Glutamatergic neuron (in vitro differentiated cells): ENCODE data around the gene MMP24OS. TPM values are rescaled to one million over a fixed set of nuclear protein-coding genes. Genes with fewer than 3 reads are reported as not detected.

Experiments
- DNase-seq: peaks from one replicate; pipeline ENCODE4 v3.0.0; 2022
- H3K27ac Mint-ChIP-seq: one replicate; pipeline ENCODE4 v1.8.0; 2020; ENCODE audit warnings: mild to moderate bottlenecking, mixed read lengths, inconsistent platforms; ENCODE audit not compliant: unreplicated experiment
- H3K27me3 Mint-ChIP-seq: one replicate; pipeline ENCODE4 v1.8.0; 2020; ENCODE audit warnings: mild to moderate bottlenecking, moderate library complexity, mixed read lengths, inconsistent platforms; ENCODE audit not compliant: unreplicated experiment
- H3K36me3 Mint-ChIP-seq: one replicate; pipeline ENCODE4 v1.8.0; 2020; ENCODE audit warnings: mild to moderate bottlenecking, mixed read lengths, inconsistent platforms; ENCODE audit not compliant: unreplicated experiment
- H3K4me1 Mint-ChIP-seq: one replicate; pipeline ENCODE4 v1.8.0; 2020; ENCODE audit warnings: mild to moderate bottlenecking, low read depth, mixed read lengths, inconsistent platforms; ENCODE audit not compliant: unreplicated experiment
- H3K4me3 Mint-ChIP-seq: one replicate; pipeline ENCODE4 v1.8.0; 2020; ENCODE audit warnings: mild to moderate bottlenecking, mixed read lengths, inconsistent platforms; ENCODE audit not compliant: unreplicated experiment
- H3K9me3 Mint-ChIP-seq: one replicate; pipeline ENCODE4 v1.8.0; 2020; ENCODE audit warnings: mild to moderate bottlenecking, moderate library complexity, mixed read lengths, inconsistent platforms; ENCODE audit not compliant: unreplicated experiment
- total RNA-seq: library from RNA; stranded (reverse); fragmentation: NEBNext Ultra II Directional; extraction: Animal tissue kit (Norgen Biotek cat#: 25700); gene quantifications from one replicate; pipeline ENCODE4 v1.2.1, GENCODE V29; 2021; ENCODE audit not compliant: unreplicated experiment
- TF ChIP-seq, protein P1 (sequence below): fragments of 200-600 bp; sonication (generic); IDR thresholded peaks from one replicate; pipeline ENCODE4 v1.5.0; 2021; ENCODE audit not compliant: partially characterized antibody, unreplicated experiment

MMP24OS gene
- total RNA-seq, 1 donor from 2014 or later = 99.0 TPM

DNA sequence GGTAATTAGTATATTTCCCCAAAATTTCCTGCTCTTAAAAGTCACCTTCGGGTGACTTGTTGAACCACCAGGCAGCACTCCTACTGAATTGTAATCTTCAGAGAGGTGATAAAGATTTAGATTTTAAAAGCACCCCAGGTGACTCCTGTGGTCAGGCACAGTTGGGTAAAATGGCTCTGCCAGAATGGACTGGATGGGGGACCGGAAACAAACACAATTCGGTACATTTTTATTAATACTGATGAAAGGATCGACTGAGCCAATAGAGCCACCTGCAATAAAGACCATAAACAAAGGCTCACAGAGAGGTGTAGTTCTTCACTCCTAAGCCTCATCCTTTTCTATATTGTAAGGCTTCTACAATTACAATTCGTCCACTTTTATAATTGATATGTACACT, 33.9 kb upstream of the MMP24OS start:
- Mint-ChIP-seq H3K4me3 (no peak overlapping the region), H3K27ac (no peak overlapping the region), H3K4me1 (no peaks in the 10 kb centered on the region), H3K27me3 (peaks cover 2% of the 10 kb centered on the region), H3K9me3 (peaks cover 2% of the 10 kb centered on the region), H3K36me3 (no peaks in the 10 kb centered on the region)
- DNase-seq = no peak
- TF ChIP-seq, protein P1, sequence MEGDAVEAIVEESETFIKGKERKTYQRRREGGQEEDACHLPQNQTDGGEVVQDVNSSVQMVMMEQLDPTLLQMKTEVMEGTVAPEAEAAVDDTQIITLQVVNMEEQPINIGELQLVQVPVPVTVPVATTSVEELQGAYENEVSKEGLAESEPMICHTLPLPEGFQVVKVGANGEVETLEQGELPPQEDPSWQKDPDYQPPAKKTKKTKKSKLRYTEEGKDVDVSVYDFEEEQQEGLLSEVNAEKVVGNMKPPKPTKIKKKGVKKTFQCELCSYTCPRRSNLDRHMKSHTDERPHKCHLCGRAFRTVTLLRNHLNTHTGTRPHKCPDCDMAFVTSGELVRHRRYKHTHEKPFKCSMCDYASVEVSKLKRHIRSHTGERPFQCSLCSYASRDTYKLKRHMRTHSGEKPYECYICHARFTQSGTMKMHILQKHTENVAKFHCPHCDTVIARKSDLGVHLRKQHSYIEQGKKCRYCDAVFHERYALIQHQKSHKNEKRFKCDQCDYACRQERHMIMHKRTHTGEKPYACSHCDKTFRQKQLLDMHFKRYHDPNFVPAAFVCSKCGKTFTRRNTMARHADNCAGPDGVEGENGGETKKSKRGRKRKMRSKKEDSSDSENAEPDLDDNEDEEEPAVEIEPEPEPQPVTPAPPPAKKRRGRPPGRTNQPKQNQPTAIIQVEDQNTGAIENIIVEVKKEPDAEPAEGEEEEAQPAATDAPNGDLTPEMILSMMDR = no peak

DNA sequence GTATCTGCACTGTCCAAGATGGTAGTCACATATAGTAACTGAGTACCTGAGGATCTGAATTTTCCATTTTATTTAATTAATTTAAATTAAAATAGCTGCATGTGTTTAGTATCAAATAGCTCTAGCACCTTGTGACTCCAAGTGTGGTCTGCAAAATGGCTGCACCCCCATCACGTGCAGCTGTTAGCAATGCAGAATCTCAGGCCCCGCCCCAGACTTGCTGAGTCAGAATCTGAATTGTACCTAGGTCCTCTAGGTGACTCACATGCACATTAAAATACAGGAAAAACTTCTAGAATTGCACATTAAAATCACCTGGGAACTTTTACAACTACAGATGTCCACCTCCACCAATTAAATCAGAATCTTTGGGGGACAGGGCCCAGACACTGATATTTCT, 33.5 kb upstream of the MMP24OS start:
- H3K36me3 Mint-ChIP-seq = no peaks in the 10 kb centered on the region
- TF ChIP-seq, protein P1 = no peak
- H3K9me3 Mint-ChIP-seq = peaks cover 2% of the 10 kb centered on the region
- no peak overlapping the region for H3K4me3 Mint-ChIP-seq
- no peak for DNase-seq
- H3K27ac Mint-ChIP-seq = no peak overlapping the region
- H3K27me3 Mint-ChIP-seq = peaks cover 3% of the 10 kb centered on the region
- H3K4me1 Mint-ChIP-seq = no peaks in the 10 kb centered on the region

DNA sequence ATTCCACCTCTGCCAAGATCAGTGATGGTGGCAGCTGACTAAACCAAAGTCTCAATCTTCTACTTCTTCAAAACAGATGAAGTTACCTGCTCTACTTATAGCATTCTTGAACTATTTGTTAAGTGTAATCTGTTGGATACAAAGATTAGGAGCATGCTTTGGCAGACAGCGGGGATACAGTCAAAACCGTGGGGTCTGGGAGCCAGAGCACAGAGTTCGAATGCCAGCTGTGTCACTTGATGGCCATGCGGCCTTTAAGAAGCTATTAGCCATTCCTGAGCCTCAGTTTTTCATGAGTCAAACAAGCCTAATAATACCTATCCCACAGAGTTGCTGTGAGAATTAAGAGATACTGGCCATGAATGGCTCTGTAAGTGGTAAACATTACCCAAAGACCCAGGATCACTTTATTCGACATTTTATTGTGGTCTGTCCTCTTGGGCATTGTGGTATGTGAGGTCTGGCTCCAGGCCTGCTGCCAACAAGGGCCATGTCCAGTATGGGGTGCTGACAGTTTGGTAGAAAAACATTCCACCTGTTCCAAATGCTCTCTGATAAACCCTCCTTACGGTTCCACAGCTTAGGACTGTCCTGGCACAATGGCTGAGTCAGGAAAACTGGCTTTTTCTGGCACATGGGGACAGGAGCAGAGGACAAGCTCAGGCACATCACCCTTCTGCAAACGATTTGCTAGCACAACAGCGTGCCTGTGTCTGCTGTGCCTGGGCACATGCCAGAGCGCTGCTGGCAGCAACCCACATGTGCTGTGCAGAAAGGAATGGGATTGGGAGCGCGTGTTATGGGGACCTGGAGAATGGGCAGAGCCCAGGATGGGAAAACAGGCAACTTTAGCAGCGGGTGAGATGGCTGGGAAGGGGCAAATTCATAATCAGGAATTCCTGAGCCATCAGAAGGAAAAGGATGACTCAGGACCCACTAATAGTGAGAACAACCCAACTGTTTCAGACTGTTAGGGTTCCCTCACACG, 30.0 kb upstream of the MMP24OS start:
- DNase-seq = no peak
- H3K4me3 Mint-ChIP-seq = no peak overlapping the region
- no peaks in the 10 kb centered on the region for H3K36me3 Mint-ChIP-seq
- TF ChIP-seq, protein P1 = no peak
- H3K9me3 Mint-ChIP-seq = peaks cover 2% of the 10 kb centered on the region
- H3K27me3 Mint-ChIP-seq = peaks cover 2% of the 10 kb centered on the region
- H3K27ac Mint-ChIP-seq = peak overlapping the region; percentile 38
- peaks cover 3% of the 10 kb centered on the region for H3K4me1 Mint-ChIP-seq

DNA sequence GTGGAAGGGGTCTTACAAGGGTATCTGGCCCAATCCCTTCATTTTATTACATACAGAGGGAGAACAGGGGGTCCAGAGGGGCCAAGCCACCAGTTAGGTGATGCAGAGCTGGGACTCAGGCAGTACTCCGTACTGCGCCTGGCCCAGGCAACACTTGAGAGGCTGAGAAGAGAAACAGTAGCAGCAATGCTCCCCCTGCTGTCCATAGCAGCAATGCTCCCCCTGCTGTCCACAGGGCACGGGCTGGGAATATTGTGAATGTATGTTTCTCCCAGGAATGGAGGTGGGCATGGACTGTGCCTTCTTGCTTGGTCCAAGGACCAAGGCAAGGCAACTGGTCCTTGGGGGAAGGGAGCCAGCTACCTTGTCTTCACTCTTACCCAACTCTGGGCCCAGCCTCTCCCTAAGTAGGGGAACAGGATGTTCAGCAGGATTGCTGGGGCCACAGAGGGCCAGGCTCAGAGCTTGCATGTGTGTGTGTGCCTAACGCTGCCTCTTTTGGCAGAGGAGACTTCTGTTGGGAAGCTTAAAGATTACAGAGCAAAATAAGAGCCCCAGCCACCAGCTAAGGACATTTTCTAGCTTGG, 29.1 kb upstream of the MMP24OS start:
- DNase-seq = peak; percentile 76
- peaks cover 2% of the 10 kb centered on the region for H3K27me3 Mint-ChIP-seq
- peaks cover 3% of the 10 kb centered on the region for H3K4me1 Mint-ChIP-seq
- H3K4me3 Mint-ChIP-seq = no peak overlapping the region
- H3K9me3 Mint-ChIP-seq = peaks cover 2% of the 10 kb centered on the region
- no peaks in the 10 kb centered on the region for H3K36me3 Mint-ChIP-seq
- TF ChIP-seq, protein P1 = peak; percentile 65
- H3K27ac Mint-ChIP-seq = no peak overlapping the region
